Neural cell (in vitro differentiated cells): Measurements from ENCODE around the gene BANP. TPM values are rescaled to one million over a fixed set of nuclear protein-coding genes. Genes with fewer than 3 reads are reported as not detected.

ENCODE experiments used
- H2AFZ ChIP-seq: fragments of 200-600, 300-800 bp; sonication (generic), shearing (Covaris generic); 2 replicates; pipeline ENCODE4 v1.6.0; 2014; ENCODE audit warnings: low read depth, mild to moderate bottlenecking, antibody characterized with exemption, low read length, moderate library complexity
- H3F3A ChIP-seq: fragments of 200-600 bp; shearing (Covaris generic); 2 replicates; pipeline ENCODE4 v1.6.1; 2016; ENCODE audit warnings: mild to moderate bottlenecking, moderate library complexity, mixed read lengths, antibody characterized with exemption, low read length; ENCODE audit not compliant: insufficient read depth, poor library complexity, severe bottlenecking
- H3K27ac ChIP-seq: fragments of 200-600, 300-800 bp; sonication (generic), shearing (Covaris generic); 2 replicates; pipeline ENCODE4 v1.5.1; 2014; ENCODE audit warnings: mild to moderate bottlenecking, low read length, moderate library complexity
- H3K27me3 ChIP-seq: fragments of 300-800, 200-600 bp; sonication (generic), shearing (Covaris generic); 2 replicates; pipeline ENCODE4 v1.6.0; 2014; ENCODE audit warnings: mild to moderate bottlenecking, low read depth, low read length, moderate library complexity; ENCODE audit not compliant: insufficient read depth
- H3K36me3 ChIP-seq: fragments of 300-800, 200-600 bp; sonication (generic), shearing (Covaris generic); 2 replicates; pipeline ENCODE4 v1.5.1; 2014; ENCODE audit warnings: mild to moderate bottlenecking, antibody characterized with exemption, low read length, moderate library complexity; ENCODE audit not compliant: insufficient read depth
- H3K4me2 ChIP-seq: fragments of 300-800, 200-600 bp; sonication (generic), shearing (Covaris generic); 2 replicates; pipeline ENCODE4 v1.6.0; 2014; ENCODE audit warnings: mild to moderate bottlenecking, low read length
- H3K4me3 ChIP-seq: fragments of 300-800, 200-600 bp; sonication (generic), shearing (Covaris generic); 2 replicates; pipeline ENCODE4 v1.5.1; 2014; ENCODE audit warnings: mild to moderate bottlenecking, low read length, moderate library complexity
- H3K79me2 ChIP-seq: fragments of 200-600 bp; shearing (Covaris generic); replicated peaks from 2 replicates; pipeline ENCODE4 v1.6.0; 2014; ENCODE audit warnings: mild to moderate bottlenecking, low read length, moderate library complexity; ENCODE audit not compliant: insufficient read depth
- H3K9ac ChIP-seq: fragments of 300-800, 200-600 bp; sonication (generic), shearing (Covaris generic); 2 replicates; pipeline ENCODE4 v1.6.1; 2016; ENCODE audit warnings: mild to moderate bottlenecking, low read length, mixed read lengths
- H3K9me2 ChIP-seq: fragments of 200-600 bp; shearing (Covaris generic); 2 replicates; pipeline ENCODE4 v1.6.1; 2016; ENCODE audit warnings: mild to moderate bottlenecking, low read length, mixed read lengths; ENCODE audit not compliant: insufficient read depth
- H3K9me3 ChIP-seq: fragments of 200-600, 300-800 bp; sonication (generic), shearing (Covaris generic); 2 replicates; pipeline ENCODE4 v1.6.1; 2016; ENCODE audit warnings: mild to moderate bottlenecking, mixed run types, low read length, moderate library complexity, mixed read lengths
- H4K20me1 ChIP-seq: fragments of 200-600 bp; shearing (Covaris generic); 2 replicates; pipeline ENCODE4 v1.6.1; 2016; ENCODE audit warnings: mild to moderate bottlenecking, mixed run types; ENCODE audit not compliant: insufficient read depth
- EP300 ChIP-seq: fragments of 450-650 bp; conservative IDR thresholded peaks from 2 replicates; pipeline ENCODE4 v1.6.1; 2014; ENCODE audit warnings: antibody characterized with exemption, mild to moderate bottlenecking, moderate library complexity; ENCODE audit not compliant: poor library complexity, severe bottlenecking
- EZH2 ChIP-seq: fragments of 200-600, 300-800 bp; shearing (Covaris generic), sonication (generic); IDR thresholded peaks from 2 replicates; pipeline ENCODE4 v1.6.1; 2014; ENCODE audit warnings: antibody characterized with exemption, low read length, borderline replicate concordance, mild to moderate bottlenecking; ENCODE audit not compliant: insufficient read depth, poor library complexity, severe bottlenecking
- MXI1 ChIP-seq: fragments of 450-650 bp; conservative IDR thresholded peaks from 2 replicates; pipeline ENCODE4 v1.6.1; 2014; ENCODE audit warnings: antibody characterized with exemption, mild to moderate bottlenecking; ENCODE audit not compliant: poor library complexity, severe bottlenecking
- POLR2AphosphoS5 ChIP-seq: IDR thresholded peaks from 2 replicates; pipeline ENCODE4 v1.6.1; 2012
- RAD21 ChIP-seq: fragments of 450-650 bp; conservative IDR thresholded peaks from 2 replicates; pipeline ENCODE4 v1.6.1; 2014; ENCODE audit warnings: antibody characterized with exemption, mild to moderate bottlenecking, moderate library complexity
- SMC3 ChIP-seq: fragments of 450-650 bp; conservative IDR thresholded peaks from 2 replicates; pipeline ENCODE4 v1.6.1; 2014; ENCODE audit warnings: antibody characterized with exemption, mild to moderate bottlenecking, moderate library complexity; ENCODE audit not compliant: poor library complexity
- TAF1 ChIP-seq: IDR thresholded peaks from 2 replicates; pipeline ENCODE4 v1.6.1; 2012; ENCODE audit warnings: low read depth
- polyA plus RNA-seq: library from polyadenylated mRNA; depleted of rRNA; stranded (reverse); fragments of >200 nt; gene quantifications from 2 replicates; pipeline ENCODE4 v1.2.3, GENCODE V29; 2014
- TF ChIP-seq, protein P1 (sequence below): fragments of 450-650 bp; IDR thresholded peaks from 2 replicates; pipeline ENCODE4 v1.5.1; 2014; ENCODE audit warnings: antibody characterized with exemption, mild to moderate bottlenecking, moderate library complexity; ENCODE audit not compliant: poor library complexity, severe bottlenecking
- TF ChIP-seq, protein P2 (sequence below): IDR thresholded peaks from 2 replicates; pipeline ENCODE4 v1.6.1; 2012; ENCODE audit warnings: borderline replicate concordance

BANP gene
- polyA plus RNA-seq, 1 donor from 2014 or later: 20.6 TPM

DNA sequence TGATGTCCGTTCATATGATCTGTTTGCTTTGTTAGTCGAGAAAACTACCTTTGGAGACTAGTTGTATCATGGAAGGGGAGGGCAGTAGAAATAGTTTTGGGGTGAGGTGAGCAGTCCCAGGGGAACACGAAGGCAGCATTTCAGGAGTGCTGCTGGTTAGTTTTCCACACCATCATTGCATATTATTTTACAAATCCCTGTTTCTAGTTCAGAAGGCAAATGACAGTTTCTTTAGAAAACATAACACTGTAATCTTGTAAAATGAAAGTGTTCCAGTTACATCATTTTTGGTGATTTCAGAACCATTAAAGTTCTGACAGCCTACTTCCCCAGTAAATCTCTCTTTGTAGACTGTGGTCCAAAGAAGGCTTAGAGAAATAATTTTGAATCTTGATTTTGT lies 25.4 kb downstream of the BANP start:
- Histone ChIP-seq H3F3A (no peaks in the 10 kb centered on the region), H3K9me2 (no peaks in the 10 kb centered on the region), H3K79me2 (peaks cover 17% of the 10 kb centered on the region), H3K27me3 (no peaks in the 10 kb centered on the region), H3K4me2 (no peak overlapping the region), H3K36me3 (no peaks in the 10 kb centered on the region), H4K20me1 (no peaks in the 10 kb centered on the region), H3K27ac (no peak overlapping the region), H2AFZ (no peak overlapping the region), H3K4me3 (no peak overlapping the region), H3K9me3 (no peaks in the 10 kb centered on the region), H3K9ac (no peak overlapping the region)
- TF ChIP-seq RAD21: no peak
- TF ChIP-seq, protein P1, sequence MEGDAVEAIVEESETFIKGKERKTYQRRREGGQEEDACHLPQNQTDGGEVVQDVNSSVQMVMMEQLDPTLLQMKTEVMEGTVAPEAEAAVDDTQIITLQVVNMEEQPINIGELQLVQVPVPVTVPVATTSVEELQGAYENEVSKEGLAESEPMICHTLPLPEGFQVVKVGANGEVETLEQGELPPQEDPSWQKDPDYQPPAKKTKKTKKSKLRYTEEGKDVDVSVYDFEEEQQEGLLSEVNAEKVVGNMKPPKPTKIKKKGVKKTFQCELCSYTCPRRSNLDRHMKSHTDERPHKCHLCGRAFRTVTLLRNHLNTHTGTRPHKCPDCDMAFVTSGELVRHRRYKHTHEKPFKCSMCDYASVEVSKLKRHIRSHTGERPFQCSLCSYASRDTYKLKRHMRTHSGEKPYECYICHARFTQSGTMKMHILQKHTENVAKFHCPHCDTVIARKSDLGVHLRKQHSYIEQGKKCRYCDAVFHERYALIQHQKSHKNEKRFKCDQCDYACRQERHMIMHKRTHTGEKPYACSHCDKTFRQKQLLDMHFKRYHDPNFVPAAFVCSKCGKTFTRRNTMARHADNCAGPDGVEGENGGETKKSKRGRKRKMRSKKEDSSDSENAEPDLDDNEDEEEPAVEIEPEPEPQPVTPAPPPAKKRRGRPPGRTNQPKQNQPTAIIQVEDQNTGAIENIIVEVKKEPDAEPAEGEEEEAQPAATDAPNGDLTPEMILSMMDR: no peak
- TF ChIP-seq, protein P2, sequence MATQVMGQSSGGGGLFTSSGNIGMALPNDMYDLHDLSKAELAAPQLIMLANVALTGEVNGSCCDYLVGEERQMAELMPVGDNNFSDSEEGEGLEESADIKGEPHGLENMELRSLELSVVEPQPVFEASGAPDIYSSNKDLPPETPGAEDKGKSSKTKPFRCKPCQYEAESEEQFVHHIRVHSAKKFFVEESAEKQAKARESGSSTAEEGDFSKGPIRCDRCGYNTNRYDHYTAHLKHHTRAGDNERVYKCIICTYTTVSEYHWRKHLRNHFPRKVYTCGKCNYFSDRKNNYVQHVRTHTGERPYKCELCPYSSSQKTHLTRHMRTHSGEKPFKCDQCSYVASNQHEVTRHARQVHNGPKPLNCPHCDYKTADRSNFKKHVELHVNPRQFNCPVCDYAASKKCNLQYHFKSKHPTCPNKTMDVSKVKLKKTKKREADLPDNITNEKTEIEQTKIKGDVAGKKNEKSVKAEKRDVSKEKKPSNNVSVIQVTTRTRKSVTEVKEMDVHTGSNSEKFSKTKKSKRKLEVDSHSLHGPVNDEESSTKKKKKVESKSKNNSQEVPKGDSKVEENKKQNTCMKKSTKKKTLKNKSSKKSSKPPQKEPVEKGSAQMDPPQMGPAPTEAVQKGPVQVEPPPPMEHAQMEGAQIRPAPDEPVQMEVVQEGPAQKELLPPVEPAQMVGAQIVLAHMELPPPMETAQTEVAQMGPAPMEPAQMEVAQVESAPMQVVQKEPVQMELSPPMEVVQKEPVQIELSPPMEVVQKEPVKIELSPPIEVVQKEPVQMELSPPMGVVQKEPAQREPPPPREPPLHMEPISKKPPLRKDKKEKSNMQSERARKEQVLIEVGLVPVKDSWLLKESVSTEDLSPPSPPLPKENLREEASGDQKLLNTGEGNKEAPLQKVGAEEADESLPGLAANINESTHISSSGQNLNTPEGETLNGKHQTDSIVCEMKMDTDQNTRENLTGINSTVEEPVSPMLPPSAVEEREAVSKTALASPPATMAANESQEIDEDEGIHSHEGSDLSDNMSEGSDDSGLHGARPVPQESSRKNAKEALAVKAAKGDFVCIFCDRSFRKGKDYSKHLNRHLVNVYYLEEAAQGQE: no peak

GRCh38 chr16:87978127-87978526 lies 26.9 kb downstream of the BANP start:
- no peak overlapping the region for H3K9ac ChIP-seq
- H3K4me3 ChIP-seq: no peak overlapping the region
- H3K27ac ChIP-seq: no peak overlapping the region
- H3F3A ChIP-seq: no peaks in the 10 kb centered on the region
- H3K9me2 ChIP-seq: no peaks in the 10 kb centered on the region
- H3K27me3 ChIP-seq: no peaks in the 10 kb centered on the region
- no peak overlapping the region for H2AFZ ChIP-seq
- H3K79me2 ChIP-seq: peaks cover 3% of the 10 kb centered on the region
- H3K4me2 ChIP-seq: no peak overlapping the region
- H3K36me3 ChIP-seq: no peaks in the 10 kb centered on the region
- no peaks in the 10 kb centered on the region for H3K9me3 ChIP-seq
- H4K20me1 ChIP-seq: no peaks in the 10 kb centered on the region
- TF ChIP-seq EZH2: no peak
- no peak for TF ChIP-seq TAF1
- TF ChIP-seq MXI1: no peak
- TF ChIP-seq, protein P1: no peak
- no peak for TF ChIP-seq EP300
- TF ChIP-seq, protein P2: no peak
- no peak for TF ChIP-seq POLR2AphosphoS5
- TF ChIP-seq SMC3: no peak
- TF ChIP-seq RAD21: no peak
